H1 (cell line): ENCODE results near the gene S100A13. TPM values are rescaled to one million over a fixed set of nuclear protein-coding genes. Genes with fewer than 3 reads are reported as not detected.

Experiments used
- JUN ChIP-seq: IDR thresholded peaks from 2 replicates; pipeline ENCODE4 v1.6.1; 2011; ENCODE audit warnings: low read depth, mild to moderate bottlenecking, improper control_type of control experiment, low read length
- KDM5A ChIP-seq: fragments of 200-600 bp; IDR thresholded peaks from 2 replicates; pipeline ENCODE4 v1.7.1; 2012; ENCODE audit warnings: mild to moderate bottlenecking, low read length, inconsistent platforms, mixed read lengths
- SIN3A ChIP-seq, 2 experiments: IDR thresholded peaks in 1 of 2; conservative IDR thresholded peaks in 1 of 2; 2 replicates each; pipeline ENCODE4 v1.6.1; 2011 to 2012; ENCODE audit warnings: low read length in 2 of 2, improper control_type of control experiment in 1 of 2, low read depth in 1 of 2, mild to moderate bottlenecking in 1 of 2
- polyA plus RNA-seq, 7 experiments: library from polyadenylated mRNA; depleted of rRNA in 3 of 7; stranded (reverse) in 5 of 7; unstranded in 2 of 7; fragments of >200 nt in 5 of 7; fragments of 200-250 nt in 2 of 7; gene quantifications; 1 replicate in 5 of 7; 2 replicates in 1 of 7; 4 replicates in 1 of 7; pipeline versions ENCODE4 v1.2.1 to v1.2.3, GENCODE V29; 2011 to 2013; ENCODE audit warnings: missing spikeins in 2 of 7, mixed read lengths in 2 of 7
- total RNA-seq: library from RNA; stranded (reverse); fragmentation: NEBNext Ultra II Directional; extraction: Animal tissue kit (Norgen Biotek cat#: 25700); gene quantifications from 2 replicates; pipeline ENCODE4 v1.2.1, GENCODE V29; 2021
- TF ChIP-seq, protein P1 (sequence below): fragments of 300-600 bp; sonication (generic); IDR thresholded peaks from 2 replicates; pipeline ENCODE4 v1.7.1; 2012; ENCODE audit warnings: low read length, moderate library complexity, mild to moderate bottlenecking, inconsistent platforms; ENCODE audit not compliant: insufficient replicate concordance

S100A13 gene
- total and polyA plus RNA-seq, 2 of the 8 experiments (the other 6 are each of a cell fraction or from before 2014, with no cell fraction given), result 63.6 to 127 TPM

DNA sequence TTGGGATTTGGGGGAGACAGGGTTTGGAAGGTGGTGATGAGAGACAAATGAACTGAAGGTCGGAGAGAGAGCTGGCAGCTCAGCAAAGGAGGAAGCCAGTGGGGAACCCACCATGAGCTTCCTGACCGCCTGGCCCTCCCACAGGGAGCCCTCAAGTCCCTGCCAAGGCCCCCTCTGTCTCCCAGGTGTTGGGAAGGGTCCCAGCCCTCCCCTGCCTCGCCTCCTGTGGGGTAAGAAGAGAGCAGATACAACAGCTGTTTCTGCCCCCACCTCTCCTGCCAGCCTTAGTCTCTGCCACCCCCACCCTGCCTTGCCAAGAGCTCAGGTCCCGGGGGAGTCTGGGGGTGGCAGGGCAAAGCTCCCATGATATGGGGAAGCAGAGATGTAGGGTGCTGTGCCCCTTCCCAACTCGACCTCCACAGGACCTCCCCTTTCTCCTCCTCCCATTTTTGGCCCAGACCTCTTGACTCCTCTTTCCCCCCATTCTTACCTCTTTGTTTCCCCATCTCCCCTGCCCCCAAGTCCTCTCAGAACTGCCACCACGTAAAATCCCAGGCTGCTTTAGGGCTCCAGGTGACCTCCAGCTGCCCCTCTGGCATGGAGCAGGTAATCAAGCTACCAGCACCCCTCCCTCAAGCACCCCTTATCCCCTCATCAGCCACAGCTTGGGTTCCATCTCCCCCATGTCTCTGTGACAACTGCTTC lies 1.5 kb upstream of the S100A13 start (continued):
- TF ChIP-seq KDM5A, result no peak
- TF ChIP-seq, protein P1, sequence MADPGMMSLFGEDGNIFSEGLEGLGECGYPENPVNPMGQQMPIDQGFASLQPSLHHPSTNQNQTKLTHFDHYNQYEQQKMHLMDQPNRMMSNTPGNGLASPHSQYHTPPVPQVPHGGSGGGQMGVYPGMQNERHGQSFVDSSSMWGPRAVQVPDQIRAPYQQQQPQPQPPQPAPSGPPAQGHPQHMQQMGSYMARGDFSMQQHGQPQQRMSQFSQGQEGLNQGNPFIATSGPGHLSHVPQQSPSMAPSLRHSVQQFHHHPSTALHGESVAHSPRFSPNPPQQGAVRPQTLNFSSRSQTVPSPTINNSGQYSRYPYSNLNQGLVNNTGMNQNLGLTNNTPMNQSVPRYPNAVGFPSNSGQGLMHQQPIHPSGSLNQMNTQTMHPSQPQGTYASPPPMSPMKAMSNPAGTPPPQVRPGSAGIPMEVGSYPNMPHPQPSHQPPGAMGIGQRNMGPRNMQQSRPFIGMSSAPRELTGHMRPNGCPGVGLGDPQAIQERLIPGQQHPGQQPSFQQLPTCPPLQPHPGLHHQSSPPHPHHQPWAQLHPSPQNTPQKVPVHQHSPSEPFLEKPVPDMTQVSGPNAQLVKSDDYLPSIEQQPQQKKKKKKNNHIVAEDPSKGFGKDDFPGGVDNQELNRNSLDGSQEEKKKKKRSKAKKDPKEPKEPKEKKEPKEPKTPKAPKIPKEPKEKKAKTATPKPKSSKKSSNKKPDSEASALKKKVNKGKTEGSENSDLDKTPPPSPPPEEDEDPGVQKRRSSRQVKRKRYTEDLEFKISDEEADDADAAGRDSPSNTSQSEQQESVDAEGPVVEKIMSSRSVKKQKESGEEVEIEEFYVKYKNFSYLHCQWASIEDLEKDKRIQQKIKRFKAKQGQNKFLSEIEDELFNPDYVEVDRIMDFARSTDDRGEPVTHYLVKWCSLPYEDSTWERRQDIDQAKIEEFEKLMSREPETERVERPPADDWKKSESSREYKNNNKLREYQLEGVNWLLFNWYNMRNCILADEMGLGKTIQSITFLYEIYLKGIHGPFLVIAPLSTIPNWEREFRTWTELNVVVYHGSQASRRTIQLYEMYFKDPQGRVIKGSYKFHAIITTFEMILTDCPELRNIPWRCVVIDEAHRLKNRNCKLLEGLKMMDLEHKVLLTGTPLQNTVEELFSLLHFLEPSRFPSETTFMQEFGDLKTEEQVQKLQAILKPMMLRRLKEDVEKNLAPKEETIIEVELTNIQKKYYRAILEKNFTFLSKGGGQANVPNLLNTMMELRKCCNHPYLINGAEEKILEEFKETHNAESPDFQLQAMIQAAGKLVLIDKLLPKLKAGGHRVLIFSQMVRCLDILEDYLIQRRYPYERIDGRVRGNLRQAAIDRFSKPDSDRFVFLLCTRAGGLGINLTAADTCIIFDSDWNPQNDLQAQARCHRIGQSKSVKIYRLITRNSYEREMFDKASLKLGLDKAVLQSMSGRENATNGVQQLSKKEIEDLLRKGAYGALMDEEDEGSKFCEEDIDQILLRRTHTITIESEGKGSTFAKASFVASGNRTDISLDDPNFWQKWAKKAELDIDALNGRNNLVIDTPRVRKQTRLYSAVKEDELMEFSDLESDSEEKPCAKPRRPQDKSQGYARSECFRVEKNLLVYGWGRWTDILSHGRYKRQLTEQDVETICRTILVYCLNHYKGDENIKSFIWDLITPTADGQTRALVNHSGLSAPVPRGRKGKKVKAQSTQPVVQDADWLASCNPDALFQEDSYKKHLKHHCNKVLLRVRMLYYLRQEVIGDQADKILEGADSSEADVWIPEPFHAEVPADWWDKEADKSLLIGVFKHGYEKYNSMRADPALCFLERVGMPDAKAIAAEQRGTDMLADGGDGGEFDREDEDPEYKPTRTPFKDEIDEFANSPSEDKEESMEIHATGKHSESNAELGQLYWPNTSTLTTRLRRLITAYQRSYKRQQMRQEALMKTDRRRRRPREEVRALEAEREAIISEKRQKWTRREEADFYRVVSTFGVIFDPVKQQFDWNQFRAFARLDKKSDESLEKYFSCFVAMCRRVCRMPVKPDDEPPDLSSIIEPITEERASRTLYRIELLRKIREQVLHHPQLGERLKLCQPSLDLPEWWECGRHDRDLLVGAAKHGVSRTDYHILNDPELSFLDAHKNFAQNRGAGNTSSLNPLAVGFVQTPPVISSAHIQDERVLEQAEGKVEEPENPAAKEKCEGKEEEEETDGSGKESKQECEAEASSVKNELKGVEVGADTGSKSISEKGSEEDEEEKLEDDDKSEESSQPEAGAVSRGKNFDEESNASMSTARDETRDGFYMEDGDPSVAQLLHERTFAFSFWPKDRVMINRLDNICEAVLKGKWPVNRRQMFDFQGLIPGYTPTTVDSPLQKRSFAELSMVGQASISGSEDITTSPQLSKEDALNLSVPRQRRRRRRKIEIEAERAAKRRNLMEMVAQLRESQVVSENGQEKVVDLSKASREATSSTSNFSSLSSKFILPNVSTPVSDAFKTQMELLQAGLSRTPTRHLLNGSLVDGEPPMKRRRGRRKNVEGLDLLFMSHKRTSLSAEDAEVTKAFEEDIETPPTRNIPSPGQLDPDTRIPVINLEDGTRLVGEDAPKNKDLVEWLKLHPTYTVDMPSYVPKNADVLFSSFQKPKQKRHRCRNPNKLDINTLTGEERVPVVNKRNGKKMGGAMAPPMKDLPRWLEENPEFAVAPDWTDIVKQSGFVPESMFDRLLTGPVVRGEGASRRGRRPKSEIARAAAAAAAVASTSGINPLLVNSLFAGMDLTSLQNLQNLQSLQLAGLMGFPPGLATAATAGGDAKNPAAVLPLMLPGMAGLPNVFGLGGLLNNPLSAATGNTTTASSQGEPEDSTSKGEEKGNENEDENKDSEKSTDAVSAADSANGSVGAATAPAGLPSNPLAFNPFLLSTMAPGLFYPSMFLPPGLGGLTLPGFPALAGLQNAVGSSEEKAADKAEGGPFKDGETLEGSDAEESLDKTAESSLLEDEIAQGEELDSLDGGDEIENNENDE, result no peak
- no peak for TF ChIP-seq SIN3A (conservative IDR thresholded peaks at IDR 0.05 in 1 of 2, IDR thresholded peaks at IDR 0.05 in 1 of 2; ENCODE audit: low read depth in 1 of 2, low read length in 2 of 2)
- TF ChIP-seq JUN, result no peak
